HG02759 (cell line): Measurements from ENCODE around the gene SLC7A6OS.

Experiments
- ATAC-seq: cut with Tn5 transposase; IDR thresholded peaks from one replicate; pipeline ENCODE4 v1.9.1; 2021; ENCODE audit warnings: mild to moderate bottlenecking, moderate library complexity; ENCODE audit not compliant: unreplicated experiment

Gene SLC7A6OS

GRCh38 chr16:68257906-68258800, 52.6 kb downstream of the SLC7A6OS start:
- peak; percentile 29 for ATAC-seq

GRCh38 chr16:68257251-68257905, 53.4 kb downstream of the SLC7A6OS start:
- peak; percentile 62 for ATAC-seq

GRCh38 chr16:68255712-68256111, 55.0 kb downstream of the SLC7A6OS start:
- no peak for ATAC-seq

GRCh38 chr16:68253721-68254120, 57.0 kb downstream of the SLC7A6OS start:
- ATAC-seq = no peak

- no peak for ATAC-seq
These were observed 58.4 kb downstream of the SLC7A6OS start for GRCh38 chr16:68252383-68252782.

GRCh38 chr16:68251832-68252231, 58.9 kb downstream of the SLC7A6OS start:
- no peak for ATAC-seq

- ATAC-seq = no peak
These were observed 59.8 kb downstream of the SLC7A6OS start for GRCh38 chr16:68250951-68251350.

GRCh38 chr16:68249371-68249770, 61.4 kb downstream of the SLC7A6OS start:
- ATAC-seq = no peak
